GM18867 (cell line): Measurements from ENCODE around the gene CAND1.
"Not testable (repeated sequence)": the region's sequence is repeated elsewhere in the genome, so short reads cannot be mapped to it uniquely, and the experiment has no call there.

ENCODE experiments used
- ATAC-seq: cut with Tn5 transposase; IDR thresholded peaks from one replicate; pipeline ENCODE4 v1.9.1; 2021; ENCODE audit warnings: mild to moderate bottlenecking, moderate library complexity; ENCODE audit not compliant: unreplicated experiment

Gene CAND1

DNA sequence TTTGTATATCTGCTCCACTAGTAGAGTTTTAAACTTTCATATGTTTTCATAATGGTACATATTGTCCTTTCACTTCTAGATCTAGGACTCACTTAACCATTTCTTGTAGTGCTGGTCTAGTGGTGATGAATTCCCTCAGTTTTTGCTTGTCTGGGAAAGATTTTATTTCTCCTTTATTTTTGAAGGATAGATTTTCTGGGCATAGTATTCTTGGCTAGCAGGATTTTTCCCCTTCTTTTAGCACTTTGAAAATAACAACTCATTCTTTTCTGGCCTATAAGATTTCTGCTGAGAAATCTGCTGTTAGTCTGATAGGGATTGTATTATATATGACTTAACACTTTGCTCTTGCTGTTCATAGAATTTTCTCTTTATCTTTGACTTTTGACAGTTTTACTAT, 69.3 kb downstream of the CAND1 start:
- ATAC-seq = no peak

DNA sequence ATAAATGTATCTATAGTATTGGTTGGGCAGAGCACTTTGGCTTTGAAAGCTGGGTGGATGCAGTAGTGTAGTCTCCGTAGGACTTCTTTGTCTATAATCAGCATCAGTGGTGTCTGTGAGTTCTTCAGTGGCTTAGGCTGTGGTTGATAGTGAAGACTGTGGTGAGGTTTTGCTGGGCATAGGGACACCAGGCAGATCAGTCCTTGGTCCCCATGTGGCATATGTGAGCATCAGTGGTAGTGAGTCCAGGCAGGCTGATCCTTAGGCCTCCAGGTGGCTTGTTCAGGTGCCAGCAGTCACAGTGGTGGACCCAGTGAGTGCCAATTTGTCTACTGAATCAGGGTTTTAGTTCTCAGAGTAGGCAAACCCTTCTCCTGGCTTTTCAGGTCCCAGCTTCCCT, 70.4 kb downstream of the CAND1 start:
- ATAC-seq = no peak

DNA sequence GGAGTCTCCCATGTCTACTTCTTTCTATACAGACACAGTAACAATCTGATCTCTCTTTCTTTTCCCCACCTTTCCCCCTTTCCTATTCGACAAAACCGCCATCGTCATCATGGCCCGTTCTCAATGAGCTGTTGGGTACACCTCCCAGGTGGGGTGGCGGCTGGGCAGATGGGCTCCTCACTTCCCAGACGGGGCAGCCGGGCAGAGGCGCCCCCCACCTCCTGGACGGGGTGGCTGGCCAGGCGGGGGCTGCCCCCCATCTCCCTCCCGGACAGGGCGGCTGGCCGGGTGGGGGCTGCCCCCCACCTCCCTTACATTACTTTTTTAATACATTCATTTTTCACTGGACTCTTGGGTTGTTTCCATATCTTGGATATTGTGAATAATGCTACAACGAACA, 71.9 kb downstream of the CAND1 start:
- ATAC-seq = not testable (repeated sequence)

DNA sequence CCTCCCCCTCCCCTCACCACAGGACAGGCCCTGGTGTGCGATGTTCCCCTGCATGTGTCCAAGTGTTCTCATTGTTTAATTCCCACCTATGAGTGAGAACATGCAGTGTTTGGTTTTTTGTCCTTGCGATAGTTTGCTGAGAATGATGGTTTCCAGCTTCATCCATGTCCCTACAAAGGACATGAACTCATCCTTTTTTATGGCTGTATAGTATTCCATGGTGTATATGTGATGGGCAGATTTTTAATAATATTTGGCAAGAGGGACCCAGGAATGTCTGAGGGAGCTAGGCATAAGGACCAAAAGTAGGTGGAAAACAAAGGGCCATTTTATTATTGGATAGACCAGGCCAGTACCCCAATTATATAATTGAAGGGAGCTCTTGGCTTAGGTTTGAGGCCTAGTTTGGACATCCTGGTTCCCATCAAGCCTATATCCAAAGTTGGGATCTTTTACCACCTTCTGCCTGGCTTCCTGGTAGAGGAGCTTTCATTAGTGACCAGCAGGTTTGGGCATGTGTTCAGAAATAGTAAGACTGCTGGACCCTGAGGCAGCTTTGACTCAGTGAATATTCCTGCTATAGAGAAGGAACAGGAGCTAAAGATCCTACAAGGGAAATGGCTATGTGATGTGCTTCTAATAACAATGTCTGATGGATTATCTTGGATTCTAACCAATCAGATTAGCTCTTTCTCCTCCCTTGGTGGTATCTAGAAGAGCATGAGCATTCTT, 76.0 kb downstream of the CAND1 start:
- no peak for ATAC-seq

DNA sequence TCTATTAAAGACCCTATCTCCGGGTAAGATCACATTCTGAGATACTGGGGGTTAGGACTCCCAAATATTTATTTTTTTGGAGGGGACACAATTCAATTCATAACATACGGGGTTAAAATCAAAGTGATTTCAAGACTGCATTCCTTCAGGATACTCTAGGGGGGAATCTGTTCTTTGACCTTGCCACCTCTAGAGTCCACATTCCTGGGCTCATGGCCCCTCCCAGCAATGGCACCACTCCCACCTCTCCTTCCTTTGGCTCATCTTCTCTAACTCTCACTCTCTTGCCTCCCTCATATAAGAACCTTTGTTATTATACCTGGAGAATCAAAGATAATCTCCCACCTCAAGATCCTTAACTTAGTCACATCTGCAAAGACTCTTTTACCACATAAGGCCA, 79.5 kb downstream of the CAND1 start:
- ATAC-seq = no peak

DNA sequence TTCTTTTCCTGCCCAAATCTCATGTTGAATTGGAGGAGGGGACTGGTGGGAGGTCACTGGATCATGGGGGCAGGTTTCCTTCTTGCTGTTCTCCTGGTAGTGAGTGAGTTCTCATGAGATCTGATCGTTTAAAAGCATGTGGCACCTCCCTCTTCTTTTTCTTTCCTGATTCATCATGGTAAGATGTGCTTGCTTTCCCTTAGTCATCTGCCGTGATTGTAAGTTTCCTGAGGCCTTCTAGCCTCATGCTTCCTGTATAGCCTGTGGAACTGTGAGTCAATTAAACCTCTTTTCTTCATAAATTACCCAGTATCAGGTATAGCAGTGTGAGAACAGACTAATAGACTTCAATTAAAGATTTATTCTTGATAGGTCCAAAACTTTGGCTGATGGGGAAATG, 83.5 kb downstream of the CAND1 start:
- ATAC-seq = no peak

DNA sequence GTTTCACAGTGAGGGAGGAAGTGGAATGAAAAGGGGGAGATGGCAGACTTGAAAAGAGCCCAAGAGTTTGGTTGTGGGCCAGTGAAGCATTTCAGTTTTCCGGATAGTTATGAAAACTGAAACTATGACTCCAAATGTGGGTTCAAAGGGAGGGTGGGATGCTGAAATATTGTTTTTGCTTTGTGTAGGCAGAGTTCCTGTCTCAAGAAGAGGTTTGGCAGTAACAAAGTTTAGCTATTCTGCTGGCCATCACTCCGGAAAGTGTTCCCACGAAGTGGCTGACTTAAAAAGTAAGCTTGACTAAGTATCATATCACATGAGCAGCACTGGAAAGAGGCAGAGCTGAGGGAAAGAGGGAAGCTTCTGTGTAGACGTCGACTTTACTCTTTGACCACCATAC, 85.2 kb downstream of the CAND1 start:
- no peak for ATAC-seq

DNA sequence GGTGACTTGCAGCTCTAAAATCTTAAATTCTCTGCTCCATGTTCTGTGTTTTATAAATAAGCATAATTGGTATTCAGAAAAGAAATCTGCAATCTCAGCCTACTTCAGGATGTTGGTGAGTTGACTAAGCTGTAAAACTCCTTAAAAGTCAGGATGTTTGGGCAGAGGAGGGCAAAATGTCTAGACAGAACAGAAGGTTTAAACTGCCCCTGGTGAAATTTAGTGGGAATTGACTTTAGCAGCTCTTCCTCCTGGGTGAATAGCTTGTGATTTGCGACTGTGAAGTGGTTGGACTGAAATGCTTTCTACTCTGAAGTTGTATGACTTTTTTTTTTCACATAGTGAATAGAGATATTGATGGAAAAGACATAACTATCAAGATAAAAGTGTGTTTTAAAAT, 85.8 kb downstream of the CAND1 start:
- ATAC-seq = no peak

DNA sequence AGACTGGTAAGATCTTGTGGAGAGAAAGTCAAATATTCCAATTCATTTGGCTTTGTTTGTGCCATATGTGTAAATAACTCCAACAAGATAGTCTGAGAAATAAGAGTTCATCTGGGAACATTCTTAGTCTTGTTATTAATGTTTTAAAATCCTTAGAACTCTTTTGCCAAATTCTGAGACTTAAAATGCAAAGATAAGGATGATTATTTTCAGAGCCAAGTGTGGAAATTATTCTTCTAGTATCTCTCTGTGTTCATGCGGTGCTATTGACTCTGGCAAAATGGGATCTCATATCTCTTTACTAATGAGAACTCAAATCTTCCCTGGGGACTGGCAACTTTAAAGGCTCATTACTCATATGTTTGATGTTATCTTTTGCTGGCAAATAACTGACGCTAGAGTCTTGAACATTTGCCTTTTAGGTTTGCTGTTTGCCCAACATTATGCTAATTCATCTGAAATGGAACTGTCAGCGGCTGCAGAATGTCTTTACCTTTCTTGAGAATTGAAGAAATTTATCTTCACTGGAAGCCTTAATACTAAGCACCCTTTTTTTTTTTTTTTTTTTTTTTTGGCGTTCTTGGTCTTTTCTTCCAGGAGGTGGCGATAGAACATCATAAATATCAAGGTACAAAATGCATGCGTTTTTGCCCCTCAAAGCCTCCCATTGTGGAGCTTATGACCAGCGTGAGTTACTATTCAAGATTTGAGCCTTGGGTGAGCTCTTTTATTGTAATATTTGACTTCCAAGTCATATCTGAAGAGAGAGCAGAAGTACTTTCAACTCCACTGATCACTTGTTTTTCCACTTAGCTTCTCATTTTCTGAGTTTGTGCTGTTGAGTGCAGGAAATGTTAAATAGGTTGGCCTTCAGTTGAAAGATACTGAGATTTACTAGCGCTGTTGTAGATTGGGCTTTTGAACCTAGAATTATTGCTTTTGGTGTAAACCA, 86.5 kb downstream of the CAND1 start:
- no peak for ATAC-seq

DNA sequence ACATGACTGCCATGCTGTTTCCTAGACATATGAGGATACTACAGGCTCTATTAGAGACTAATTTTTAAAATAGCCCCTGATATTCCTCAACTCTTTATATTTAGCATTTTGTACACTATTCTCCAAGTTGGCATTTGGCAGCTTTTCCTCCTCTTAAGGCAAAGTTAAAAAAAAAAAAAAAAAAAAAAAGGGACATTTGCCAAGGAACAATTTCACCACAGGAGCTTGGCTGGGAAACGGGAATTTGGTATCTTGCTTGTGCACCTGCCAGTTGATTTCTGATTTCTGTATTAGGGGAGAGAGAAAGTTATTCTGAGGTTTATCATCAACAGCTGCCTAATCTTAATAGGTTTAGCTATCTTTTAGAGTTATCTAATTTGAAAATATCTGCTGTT, 87.2 kb downstream of the CAND1 start:
- no peak for ATAC-seq

DNA sequence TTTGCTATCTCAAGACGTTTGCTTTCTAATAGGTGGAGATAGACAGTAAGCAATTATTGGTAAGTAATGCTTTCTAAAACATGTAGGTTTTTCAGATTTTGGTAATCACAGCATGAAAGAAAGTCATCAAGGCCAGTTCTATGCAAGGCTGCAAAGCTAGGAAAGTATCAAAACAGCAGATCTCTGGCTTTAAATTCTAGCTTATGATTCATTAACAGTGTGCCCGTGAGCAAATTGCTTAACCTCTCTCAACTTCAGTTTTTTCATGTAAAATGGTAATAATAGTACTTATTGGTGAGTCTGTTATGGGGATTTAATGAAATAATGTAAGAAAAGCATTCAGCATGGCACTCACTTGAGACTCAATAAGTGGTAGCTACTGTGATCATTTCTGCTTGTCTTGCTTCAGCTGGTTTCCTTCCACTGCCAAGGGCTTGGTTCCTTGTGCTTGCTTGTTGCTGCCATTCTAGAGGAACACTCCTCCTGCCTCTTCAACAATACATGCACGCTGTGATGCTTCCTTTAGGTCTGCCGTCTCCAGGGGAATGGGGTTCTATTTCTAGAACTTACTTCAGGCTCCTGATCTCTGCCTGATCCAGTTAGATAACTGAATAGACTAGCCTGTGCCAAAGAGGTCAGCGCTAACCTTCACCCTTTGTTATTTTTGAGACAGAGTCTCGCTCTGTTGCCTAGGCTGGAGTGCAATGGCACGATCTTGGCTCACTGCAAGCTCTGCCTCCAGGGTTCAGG, 88.4 kb downstream of the CAND1 start:
- no peak for ATAC-seq

DNA sequence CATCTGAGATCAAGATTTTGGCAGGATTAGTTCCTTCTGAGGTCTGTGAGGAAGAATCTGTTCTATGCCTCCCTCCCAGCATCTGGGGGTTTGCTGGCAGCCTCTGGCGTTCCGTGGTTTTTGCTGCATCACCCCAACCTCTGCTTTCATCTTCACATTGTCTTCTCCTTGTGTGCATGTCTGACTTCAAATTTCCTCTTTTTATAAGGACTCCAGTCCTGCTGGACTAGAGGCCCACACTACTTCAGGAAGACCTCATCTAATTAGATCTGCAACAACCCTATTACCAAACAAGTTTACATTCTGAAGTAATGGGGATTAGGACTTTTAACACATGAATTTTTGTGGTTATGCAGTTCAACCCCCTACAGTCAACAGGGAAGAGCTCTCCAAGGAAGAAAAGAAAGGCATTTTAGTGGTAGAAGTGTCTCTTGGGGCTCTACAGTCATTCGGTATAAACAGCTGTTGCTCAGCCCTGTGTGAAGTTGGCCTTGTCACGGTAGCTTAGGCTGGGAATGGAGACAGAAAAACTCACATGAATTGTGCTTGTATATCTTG, 89.7 kb downstream of the CAND1 start:
- ATAC-seq = no peak

DNA sequence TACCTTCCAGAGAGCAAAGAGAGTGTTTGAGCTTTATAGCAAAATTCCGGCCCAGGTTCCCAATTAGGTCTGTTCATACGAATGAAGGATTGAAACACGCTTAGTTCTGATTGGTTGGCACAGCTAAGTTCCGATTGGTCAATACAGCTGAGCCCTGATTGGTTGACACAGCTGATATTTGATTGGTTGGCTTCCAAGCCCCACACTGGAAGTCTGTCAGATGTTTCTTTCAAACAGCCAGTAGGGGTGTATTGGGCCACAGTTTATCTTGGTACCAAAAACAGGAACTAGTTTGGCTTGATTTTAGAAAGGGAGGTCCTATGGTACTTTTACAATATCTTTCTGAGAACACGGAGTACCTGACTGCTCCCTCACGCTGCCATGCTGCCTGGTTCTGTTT, 93.4 kb downstream of the CAND1 start:
- ATAC-seq = no peak

DNA sequence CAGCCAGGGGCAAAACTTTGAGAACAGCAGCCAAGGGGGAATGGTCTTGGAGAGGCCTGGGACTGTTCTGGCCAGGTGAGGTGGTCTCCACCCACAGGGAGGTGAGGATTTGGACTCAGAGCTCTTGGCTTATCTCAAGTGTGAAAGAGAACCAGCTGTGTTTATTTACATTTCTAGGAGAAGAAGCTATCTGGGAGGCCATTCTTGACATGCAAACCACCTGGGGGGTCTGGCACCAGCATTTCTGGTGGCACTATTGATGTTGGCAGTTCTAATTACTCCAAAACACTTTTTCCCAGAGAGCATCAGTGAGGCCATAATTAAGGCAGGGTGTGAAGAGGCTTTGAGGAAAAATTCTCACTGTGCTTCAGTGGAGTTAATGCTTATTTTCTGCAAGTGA, 95.1 kb downstream of the CAND1 start:
- no peak for ATAC-seq

DNA sequence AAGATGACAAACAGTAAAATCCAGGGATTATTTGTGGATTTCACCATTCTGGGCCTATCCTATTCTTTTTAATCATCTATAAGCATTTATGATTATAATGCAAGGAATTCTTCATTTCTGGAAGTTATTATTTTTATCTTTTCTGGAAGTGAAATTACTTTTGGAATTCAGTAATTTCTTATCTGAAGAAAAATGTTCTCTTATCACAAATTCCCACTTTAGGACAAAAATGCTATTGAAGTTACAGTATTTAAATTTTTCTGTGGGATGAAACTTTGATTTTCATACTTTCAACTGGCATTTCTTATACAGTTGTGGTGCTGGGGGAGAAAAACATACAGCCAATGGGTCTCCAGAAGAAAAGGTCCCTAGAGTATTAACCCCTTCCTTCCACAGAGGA, 96.0 kb downstream of the CAND1 start:
- ATAC-seq = no peak

DNA sequence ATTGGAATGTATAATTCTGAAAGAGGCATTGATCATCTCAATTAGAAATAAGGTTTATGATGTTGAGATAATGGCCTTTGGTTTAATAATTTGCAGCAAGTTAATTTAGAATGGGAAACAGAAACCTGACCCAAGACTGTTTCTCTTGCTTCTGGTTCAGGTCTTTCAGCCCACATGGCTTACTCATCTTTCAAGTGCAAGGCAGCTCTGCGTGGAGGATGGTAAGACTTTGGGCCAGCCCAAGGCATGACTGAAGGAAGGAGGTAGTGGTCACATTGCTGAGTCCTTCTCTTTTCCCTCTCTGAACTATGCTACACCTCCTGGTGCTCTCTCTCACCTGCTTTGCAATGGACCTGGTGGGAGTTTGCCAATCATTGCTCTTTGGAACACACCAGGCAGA, 98.7 kb downstream of the CAND1 start:
- ATAC-seq = no peak
